RWPE2 (cell line): ENCODE data around the gene SREK1.

ENCODE experiments used
- ATAC-seq: fragments of 200-7000 bp; cut with Tn5 transposase; 3 replicates; pipeline ENCODE4 v1.9.1; 2021; ENCODE audit warnings: low read depth
- DNase-seq: peaks from one replicate; pipeline ENCODE4 v3.0.0-alpha.2; 2020; ENCODE audit warnings: low spot score
- H3K27ac ChIP-seq: fragments of 450-650 bp; 2 replicates; pipeline ENCODE4 v1.5.1; 2017; ENCODE audit warnings: mild to moderate bottlenecking; ENCODE audit not compliant: poor library complexity, severe bottlenecking
- H3K27me3 ChIP-seq: fragments of 250-450 bp; sonication (Bioruptor Pico); 2 replicates; pipeline ENCODE4 v1.5.1; 2021; ENCODE audit warnings: mild to moderate bottlenecking, moderate library complexity; ENCODE audit not compliant: insufficient read depth, poor library complexity, severe bottlenecking
- H3K36me3 ChIP-seq: fragments of 250-450 bp; sonication (Bioruptor Pico); 2 replicates; pipeline ENCODE4 v1.5.1; 2020; ENCODE audit warnings: low read depth, mild to moderate bottlenecking, moderate library complexity
- H3K4me1 ChIP-seq: fragments of 250-450 bp; sonication (Bioruptor Pico); 2 replicates; pipeline ENCODE4 v1.5.1; 2021; ENCODE audit warnings: mild to moderate bottlenecking, moderate library complexity; ENCODE audit not compliant: insufficient read depth, poor library complexity, severe bottlenecking
- H3K4me3 ChIP-seq: fragments of 250-450 bp; sonication (Bioruptor Pico); 2 replicates; pipeline ENCODE4 v1.5.1; 2021; ENCODE audit warnings: mild to moderate bottlenecking, moderate library complexity; ENCODE audit not compliant: severe bottlenecking
- H3K9me3 ChIP-seq: fragments of 250-450 bp; sonication (Bioruptor Pico); 2 replicates; pipeline ENCODE4 v1.5.1; 2021; ENCODE audit warnings: mild to moderate bottlenecking, moderate library complexity; ENCODE audit not compliant: severe bottlenecking
- CTCF ChIP-seq: fragments of 450-650 bp; IDR thresholded peaks from one replicate; pipeline ENCODE4 v1.5.1; 2017; ENCODE audit warnings: mild to moderate bottlenecking, moderate library complexity; ENCODE audit not compliant: poor library complexity, severe bottlenecking

Gene SREK1

GRCh38 chr5:66122379-66123034 is 21.6 kb upstream of the SREK1 start:
- Histone ChIP-seq H3K27ac (no peak overlapping the region), H3K27me3 (no peaks in the 10 kb centered on the region), H3K4me1 (no peaks in the 10 kb centered on the region), H3K4me3 (no peak overlapping the region), H3K36me3 (no peaks in the 10 kb centered on the region), H3K9me3 (no peaks in the 10 kb centered on the region)
- ATAC-seq, result peak; percentile 77
- no peak for TF ChIP-seq CTCF
- DNase-seq, result no peak

- no peak for ATAC-seq
- Histone ChIP-seq H3K9me3 (no peaks in the 10 kb centered on the region), H3K27me3 (no peaks in the 10 kb centered on the region), H3K4me3 (no peak overlapping the region), H3K4me1 (no peaks in the 10 kb centered on the region), H3K27ac (no peak overlapping the region), H3K36me3 (no peaks in the 10 kb centered on the region)
- no peak for DNase-seq
- no peak for TF ChIP-seq CTCF
Measured at GRCh38 chr5:66129144-66129543, 15.0 kb upstream of the SREK1 start.

- H3K4me1 ChIP-seq, result no peaks in the 10 kb centered on the region
- no peak for DNase-seq
- no peaks in the 10 kb centered on the region for H3K36me3 ChIP-seq
- H3K9me3 ChIP-seq, result no peaks in the 10 kb centered on the region
- no peak overlapping the region for H3K4me3 ChIP-seq
- TF ChIP-seq CTCF, result no peak
- H3K27ac ChIP-seq, result no peak overlapping the region
- no peaks in the 10 kb centered on the region for H3K27me3 ChIP-seq
- no peak for ATAC-seq
Measured at GRCh38 chr5:66130493-66130892, 13.6 kb upstream of the SREK1 start.

GRCh38 chr5:66134407-66134861 is 9.7 kb upstream of the SREK1 start:
- DNase-seq, result no peak

More at GRCh38 chr5:66134407-66134861, 9.7 kb upstream of the SREK1 start:
- Histone ChIP-seq H3K4me1 (no peaks in the 10 kb centered on the region), H3K27me3 (no peaks in the 10 kb centered on the region), H3K9me3 (no peaks in the 10 kb centered on the region), H3K4me3 (no peak overlapping the region), H3K27ac (no peak overlapping the region), H3K36me3 (no peaks in the 10 kb centered on the region)
- no peak for TF ChIP-seq CTCF
- no peak for ATAC-seq
